Loucy (cell line): ENCODE measurements around the gene RAB7A.
"Not testable (repeated sequence)": the region's sequence is repeated elsewhere in the genome, so short reads cannot be mapped to it uniquely, and the experiment has no call there.

Experiments used
- H2AFZ ChIP-seq: fragments of 200-600 bp; sonication (generic); 2 replicates; pipeline ENCODE4 v1.6.0; 2016; ENCODE audit warnings: antibody characterized with exemption, mild to moderate bottlenecking, low read length, moderate library complexity
- H3F3A ChIP-seq: fragments of 200-600 bp; 2 replicates; pipeline ENCODE4 v1.6.0; 2016; ENCODE audit warnings: antibody characterized with exemption, low read depth, mild to moderate bottlenecking
- H3K27me3 ChIP-seq: fragments of 200-600 bp; sonication (generic); 2 replicates; pipeline ENCODE4 v1.6.1; 2014; ENCODE audit warnings: low read length, mild to moderate bottlenecking; ENCODE audit not compliant: insufficient read depth, poor library complexity, severe bottlenecking
- H3K36me3 ChIP-seq: fragments of 200-600 bp; sonication (generic); 2 replicates; pipeline ENCODE4 v1.6.1; 2016; ENCODE audit warnings: low read length; ENCODE audit not compliant: insufficient read depth
- H3K4me1 ChIP-seq: fragments of 200-600 bp; sonication (generic); 2 replicates; pipeline ENCODE4 v1.5.1; 2014; ENCODE audit warnings: low read length, mild to moderate bottlenecking; ENCODE audit not compliant: insufficient read depth, poor library complexity, severe bottlenecking
- H3K4me2 ChIP-seq: fragments of 200-600 bp; sonication (generic); 2 replicates; pipeline ENCODE4 v1.6.0; 2014; ENCODE audit warnings: antibody characterized with exemption, low read length, low read depth, mild to moderate bottlenecking; ENCODE audit not compliant: poor library complexity, severe bottlenecking
- H3K4me3 ChIP-seq: fragments of 200-600 bp; sonication (generic); 2 replicates; pipeline ENCODE4 v1.5.1; 2014; ENCODE audit warnings: low read length, mild to moderate bottlenecking, mixed read lengths; ENCODE audit not compliant: poor library complexity, severe bottlenecking
- H3K79me2 ChIP-seq: fragments of 200-600 bp; sonication (generic); 2 replicates; pipeline ENCODE4 v1.6.1; 2014; ENCODE audit warnings: low read length; ENCODE audit not compliant: insufficient read depth
- H3K9ac ChIP-seq: fragments of 200-600 bp; sonication (generic); 2 replicates; pipeline ENCODE4 v1.6.0; 2014; ENCODE audit warnings: mild to moderate bottlenecking, low read depth, low read length, moderate library complexity; ENCODE audit not compliant: poor library complexity, severe bottlenecking
- H3K9me2 ChIP-seq: fragments of 200-600 bp; sonication (generic); replicated peaks from 2 replicates; pipeline ENCODE4 v1.6.1; 2016; ENCODE audit warnings: low read depth, low read length, mixed read lengths
- H3K9me3 ChIP-seq: fragments of 200-600 bp; sonication (generic); 2 replicates; pipeline ENCODE4 v1.6.1; 2014; ENCODE audit warnings: mild to moderate bottlenecking, antibody characterized with exemption, low read length, low read depth; ENCODE audit not compliant: insufficient read depth
- H4K20me1 ChIP-seq: fragments of 200-600 bp; sonication (generic); 2 replicates; pipeline ENCODE4 v1.6.0; 2014; ENCODE audit warnings: antibody characterized with exemption, low read length, mild to moderate bottlenecking; ENCODE audit not compliant: insufficient read depth, poor library complexity, severe bottlenecking
- EZH2phosphoT487 ChIP-seq: fragments of 200-600 bp; IDR thresholded peaks from 2 replicates; pipeline ENCODE4 v1.6.1; 2018; ENCODE audit warnings: antibody characterized with exemption, mild to moderate bottlenecking, moderate library complexity, borderline replicate concordance
- TF ChIP-seq, protein P1 (sequence below): fragments of 200-600 bp; sonication (generic); conservative IDR thresholded peaks from 2 replicates; pipeline ENCODE4 v1.5.1; 2014; ENCODE audit warnings: mild to moderate bottlenecking, antibody characterized with exemption, low read length

RAB7A gene

GRCh38 chr3:128712848-128713247, 13.1 kb upstream of the RAB7A start:
- Histone ChIP-seq H3K9me2 (no peaks in the 10 kb centered on the region), H3K9me3 (no peaks in the 10 kb centered on the region), H4K20me1 (no peaks in the 10 kb centered on the region), H3K4me1 (peaks cover 16% of the 10 kb centered on the region), H3K4me3 (no peak overlapping the region), H3K9ac (no peak overlapping the region), H3K79me2 (no peaks in the 10 kb centered on the region), H3F3A (no peaks in the 10 kb centered on the region), H3K4me2 (no peak overlapping the region), H2AFZ (no peak overlapping the region; the same call in 1 of the 2 replicates), H3K27me3 (no peaks in the 10 kb centered on the region), H3K36me3 (no peaks in the 10 kb centered on the region)
- TF ChIP-seq EZH2phosphoT487: no peak
- TF ChIP-seq, protein P1, sequence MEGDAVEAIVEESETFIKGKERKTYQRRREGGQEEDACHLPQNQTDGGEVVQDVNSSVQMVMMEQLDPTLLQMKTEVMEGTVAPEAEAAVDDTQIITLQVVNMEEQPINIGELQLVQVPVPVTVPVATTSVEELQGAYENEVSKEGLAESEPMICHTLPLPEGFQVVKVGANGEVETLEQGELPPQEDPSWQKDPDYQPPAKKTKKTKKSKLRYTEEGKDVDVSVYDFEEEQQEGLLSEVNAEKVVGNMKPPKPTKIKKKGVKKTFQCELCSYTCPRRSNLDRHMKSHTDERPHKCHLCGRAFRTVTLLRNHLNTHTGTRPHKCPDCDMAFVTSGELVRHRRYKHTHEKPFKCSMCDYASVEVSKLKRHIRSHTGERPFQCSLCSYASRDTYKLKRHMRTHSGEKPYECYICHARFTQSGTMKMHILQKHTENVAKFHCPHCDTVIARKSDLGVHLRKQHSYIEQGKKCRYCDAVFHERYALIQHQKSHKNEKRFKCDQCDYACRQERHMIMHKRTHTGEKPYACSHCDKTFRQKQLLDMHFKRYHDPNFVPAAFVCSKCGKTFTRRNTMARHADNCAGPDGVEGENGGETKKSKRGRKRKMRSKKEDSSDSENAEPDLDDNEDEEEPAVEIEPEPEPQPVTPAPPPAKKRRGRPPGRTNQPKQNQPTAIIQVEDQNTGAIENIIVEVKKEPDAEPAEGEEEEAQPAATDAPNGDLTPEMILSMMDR: no peak

DNA sequence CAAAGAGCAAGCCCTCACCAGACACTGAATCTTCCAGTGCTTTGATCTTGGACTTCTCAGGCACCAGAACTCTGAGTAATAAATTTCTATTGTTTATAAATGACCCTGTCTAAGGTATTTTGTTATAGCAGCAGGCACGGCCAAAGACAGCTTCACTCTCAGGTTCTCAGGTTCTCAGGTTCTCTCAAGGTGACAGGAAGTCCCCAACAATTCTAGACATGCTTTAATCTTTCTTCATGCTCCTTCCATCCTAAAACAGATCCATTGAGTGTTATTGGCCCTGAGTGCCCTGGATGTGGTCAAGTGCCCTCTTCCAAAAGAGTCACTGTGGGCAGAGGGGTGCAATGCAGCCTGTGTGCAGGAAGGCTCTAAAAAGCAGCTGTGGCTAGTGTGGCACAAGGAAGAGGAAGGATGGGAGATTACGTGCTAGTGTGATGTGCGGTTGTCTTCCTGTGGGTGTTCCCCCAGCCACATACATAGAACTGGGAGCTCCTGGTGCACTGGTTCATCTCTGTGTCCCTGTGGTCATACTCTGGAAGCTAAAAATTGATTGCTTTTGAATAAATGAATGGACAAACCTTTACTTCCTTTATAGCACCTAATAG, 11.0 kb upstream of the RAB7A start:
- Histone ChIP-seq H3K9ac (no peak overlapping the region), H2AFZ (peak overlapping the region; percentile 66), H3K9me2 (no peaks in the 10 kb centered on the region), H3K9me3 (no peaks in the 10 kb centered on the region), H3K79me2 (no peaks in the 10 kb centered on the region), H3K4me1 (peaks cover 16% of the 10 kb centered on the region), H3K27me3 (no peaks in the 10 kb centered on the region), H3K4me3 (peak overlapping the region; percentile 37), H3K4me2 (peak overlapping the region; percentile 60), H3F3A (no peaks in the 10 kb centered on the region), H4K20me1 (no peaks in the 10 kb centered on the region), H3K36me3 (no peaks in the 10 kb centered on the region)
- TF ChIP-seq EZH2phosphoT487: no peak
- TF ChIP-seq, protein P1: no peak

DNA sequence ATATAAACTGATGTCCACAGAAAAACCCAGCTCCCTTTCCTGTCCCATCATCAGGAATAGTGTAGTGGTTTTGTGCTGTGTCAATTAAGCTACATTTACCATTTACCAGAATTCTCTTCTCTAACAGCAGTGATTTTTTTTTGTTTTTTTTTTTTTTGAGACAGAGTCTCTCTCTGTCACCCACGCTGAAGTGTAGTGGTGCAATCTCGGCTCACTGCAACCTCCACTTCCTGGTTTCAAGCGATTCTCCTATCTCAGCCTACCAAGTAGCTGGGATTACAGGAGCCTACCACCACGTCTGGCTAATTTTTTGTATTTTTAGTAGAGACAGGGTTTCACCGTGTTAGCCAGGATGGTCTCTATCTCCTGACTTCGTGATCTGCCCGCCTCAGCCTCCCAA, 7.1 kb upstream of the RAB7A start:
- H3K4me3 ChIP-seq, H3K4me2 ChIP-seq, H2AFZ ChIP-seq, H3F3A ChIP-seq, H3K9me3 ChIP-seq, H3K9ac ChIP-seq, H4K20me1 ChIP-seq, H3K79me2 ChIP-seq, H3K9me2 ChIP-seq, H3K36me3 ChIP-seq, H3K27me3 ChIP-seq: not testable (repeated sequence)
- peaks cover 13% of the 10 kb centered on the region for H3K4me1 ChIP-seq

- H3K4me3 ChIP-seq: no peak overlapping the region
- no peaks in the 10 kb centered on the region for H4K20me1 ChIP-seq
- no peak for TF ChIP-seq EZH2phosphoT487
- TF ChIP-seq, protein P1: no peak
- H3K79me2 ChIP-seq: no peaks in the 10 kb centered on the region
- H3K9me3 ChIP-seq: no peaks in the 10 kb centered on the region
- H3K9ac ChIP-seq: no peak overlapping the region
- no peak overlapping the region for H2AFZ ChIP-seq
- no peaks in the 10 kb centered on the region for H3K9me2 ChIP-seq
- H3F3A ChIP-seq: no peaks in the 10 kb centered on the region
- no peak overlapping the region for H3K4me2 ChIP-seq
- H3K27me3 ChIP-seq: no peaks in the 10 kb centered on the region
- no peaks in the 10 kb centered on the region for H3K36me3 ChIP-seq
- peaks cover 6% of the 10 kb centered on the region for H3K4me1 ChIP-seq
These were observed 5.1 kb upstream of the RAB7A start for GRCh38 chr3:128720891-128721290.
